Hematopoietic multipotent progenitor cell treated with erythropoietin and hydrocortisone succinate and interleukin-3 and kit ligand, for 4 days (in vitro differentiated cells): ENCODE data around the gene CX3CL1.

ENCODE experiments used
- DNase-seq: peaks from one replicate; pipeline ENCODE4 v3.0.0-alpha.2; 2015

The CX3CL1 gene

GRCh38 chr16:57383276-57384247 is 11.3 kb downstream of the CX3CL1 start:
- DNase-seq, result peak; percentile 56

DNA sequence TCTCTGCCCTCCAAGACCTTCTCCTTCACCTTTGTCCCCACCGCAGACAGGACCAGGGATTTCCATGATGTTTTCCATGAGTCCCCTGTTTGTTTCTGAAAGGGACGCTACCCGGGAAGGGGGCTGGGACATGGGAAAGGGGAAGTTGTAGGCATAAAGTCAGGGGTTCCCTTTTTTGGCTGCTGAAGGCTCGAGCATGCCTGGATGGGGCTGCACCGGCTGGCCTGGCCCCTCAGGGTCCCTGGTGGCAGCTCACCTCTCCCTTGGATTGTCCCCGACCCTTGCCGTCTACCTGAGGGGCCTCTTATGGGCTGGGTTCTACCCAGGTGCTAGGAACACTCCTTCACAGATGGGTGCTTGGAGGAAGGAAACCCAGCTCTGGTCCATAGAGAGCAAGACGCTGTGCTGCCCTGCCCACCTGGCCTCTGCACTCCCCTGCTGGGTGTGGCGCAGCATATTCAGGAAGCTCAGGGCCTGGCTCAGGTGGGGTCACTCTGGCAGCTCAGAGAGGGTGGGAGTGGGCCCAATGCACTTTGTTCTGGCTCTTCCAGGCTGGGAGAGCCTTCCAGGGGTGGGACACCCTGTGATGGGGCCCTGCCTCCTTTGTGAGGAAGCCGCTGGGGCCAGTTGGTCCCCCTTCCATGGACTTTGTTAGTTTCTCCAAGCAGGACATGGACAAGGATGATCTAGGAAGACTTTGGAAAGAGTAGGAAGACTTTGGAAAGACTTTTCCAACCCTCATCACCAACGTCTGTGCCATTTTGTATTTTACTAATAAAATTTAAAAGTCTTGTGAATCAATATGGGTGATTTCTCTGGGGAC is 12.2 kb downstream of the CX3CL1 start:
- DNase-seq, result peak; percentile 49

- no peak for DNase-seq
These were observed 12.8 kb downstream of the CX3CL1 start for GRCh38 chr16:57385083-57385482.

DNA sequence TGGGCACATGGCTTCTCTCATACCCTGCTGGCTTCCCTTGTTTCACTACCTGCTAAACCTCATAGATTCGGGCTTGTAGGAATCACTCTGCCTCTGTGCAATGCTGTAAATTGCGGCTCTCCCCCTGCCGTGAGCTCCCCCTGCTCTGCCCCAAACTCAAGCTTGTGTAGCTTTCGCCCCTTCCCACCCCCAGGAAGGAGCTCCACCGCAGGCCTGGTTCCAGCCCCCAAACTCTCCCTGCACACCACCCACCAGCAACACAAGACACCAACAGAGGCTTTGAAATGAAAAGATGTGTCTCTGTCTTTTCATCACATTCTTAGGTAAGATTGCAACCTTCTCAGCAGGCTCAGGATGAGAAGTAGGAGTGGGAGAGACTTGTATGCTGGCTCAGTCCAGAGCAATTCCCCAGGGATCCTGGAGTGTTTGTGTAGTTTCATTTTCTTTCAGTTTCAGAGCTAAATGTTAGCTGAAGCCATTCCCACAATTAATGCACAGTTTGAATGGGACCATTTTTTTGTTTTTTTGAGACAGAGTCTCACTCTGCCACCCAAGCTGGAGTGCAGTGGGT is 14.2 kb downstream of the CX3CL1 start:
- no peak for DNase-seq

- DNase-seq, result no peak
These were observed 15.5 kb downstream of the CX3CL1 start for GRCh38 chr16:57387598-57388354.

DNA sequence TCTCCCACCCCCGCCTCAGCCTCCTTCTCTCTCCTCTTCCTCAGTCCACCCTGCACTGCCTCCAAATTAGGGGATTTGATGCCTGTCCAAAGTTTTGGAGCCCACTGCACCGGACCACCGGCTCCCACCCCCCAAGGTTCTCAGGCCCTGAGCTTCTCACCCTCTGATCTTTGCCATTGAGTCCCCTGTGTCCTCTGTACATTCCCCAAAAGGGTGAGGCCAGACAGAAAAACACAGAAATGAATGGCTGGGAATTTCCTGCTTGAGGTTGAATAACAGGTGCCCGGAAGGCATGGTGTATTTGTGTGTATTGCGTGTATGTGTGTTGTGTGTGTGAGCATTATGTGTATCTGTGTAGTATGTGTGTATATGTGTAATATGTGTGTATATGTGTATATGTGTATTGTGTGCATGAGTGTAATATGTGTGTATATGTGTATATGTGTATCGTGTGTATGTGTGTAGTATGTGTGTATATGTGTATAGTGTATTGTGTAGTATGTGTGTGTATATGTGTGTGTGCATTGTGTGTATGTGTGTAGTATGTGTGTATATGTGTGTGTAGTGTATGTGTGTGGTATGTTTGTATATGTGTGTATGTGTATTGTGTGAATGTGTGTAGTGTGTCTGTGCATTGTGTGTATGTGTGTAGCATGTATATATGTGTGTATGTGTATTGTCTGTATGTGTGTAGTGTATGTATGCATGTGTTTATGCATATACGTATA is 16.2 kb downstream of the CX3CL1 start:
- DNase-seq, result no peak

DNA sequence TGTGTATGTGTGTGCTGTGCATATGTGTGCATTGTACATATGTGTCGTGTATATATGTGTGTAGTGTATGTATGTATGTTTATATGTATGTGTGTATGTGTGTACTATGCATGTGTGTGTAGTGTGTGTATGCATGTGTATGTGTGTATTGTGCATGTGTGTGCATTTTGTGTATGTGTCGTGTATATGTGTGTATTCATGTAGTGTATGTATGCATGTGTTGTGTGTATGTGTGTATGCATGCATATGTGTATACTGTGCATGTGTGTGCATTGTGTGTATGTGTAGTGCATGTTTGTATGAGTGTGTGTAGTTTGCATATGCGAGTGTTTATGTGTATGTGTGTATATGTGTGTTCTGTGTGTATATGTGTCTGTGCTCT is 16.8 kb downstream of the CX3CL1 start:
- DNase-seq, result no peak

- DNase-seq, result no peak
These were observed 18.5 kb downstream of the CX3CL1 start for GRCh38 chr16:57390636-57391295.

- DNase-seq, result no peak
These were observed 19.0 kb downstream of the CX3CL1 start for GRCh38 chr16:57391300-57391699.

DNA sequence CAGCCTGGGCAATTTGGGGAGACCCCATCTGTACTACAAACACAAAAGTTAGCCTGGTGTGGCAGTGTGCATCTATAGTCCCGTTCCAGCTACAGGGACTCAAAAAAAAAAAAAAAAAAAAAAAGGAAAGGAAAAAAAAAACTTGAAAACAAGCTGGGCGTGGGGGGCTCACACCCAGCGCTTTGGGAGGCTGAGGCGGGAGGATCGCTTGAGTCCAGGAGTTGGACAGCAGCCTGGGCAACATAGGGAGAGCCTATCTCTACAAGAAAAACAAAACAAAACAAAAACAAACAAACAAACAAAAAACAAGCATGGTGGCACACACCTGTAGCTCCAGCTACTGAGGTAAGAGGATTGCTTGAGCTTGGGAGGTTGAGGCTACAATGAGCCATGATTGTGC is 19.4 kb downstream of the CX3CL1 start:
- no peak for DNase-seq

DNA sequence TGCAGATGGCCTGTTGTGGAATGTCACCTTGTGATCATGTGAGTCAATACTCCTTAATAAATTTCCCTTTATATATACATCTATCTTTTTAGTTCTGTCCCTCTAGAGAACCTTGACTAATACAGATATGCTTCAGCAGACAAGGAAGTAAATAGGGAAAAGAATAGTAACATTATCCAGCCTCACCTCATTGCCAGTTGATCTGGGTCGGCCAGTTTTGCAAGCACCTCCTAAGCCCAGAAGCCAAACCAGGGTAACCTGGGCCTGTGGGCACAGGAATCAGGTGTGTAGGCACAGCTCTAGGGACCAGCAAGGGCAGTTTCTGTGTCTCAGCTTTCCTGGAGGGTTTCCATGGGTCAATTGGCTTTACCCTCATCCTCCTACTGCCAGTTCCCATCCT is 20.4 kb downstream of the CX3CL1 start:
- no peak for DNase-seq

DNA sequence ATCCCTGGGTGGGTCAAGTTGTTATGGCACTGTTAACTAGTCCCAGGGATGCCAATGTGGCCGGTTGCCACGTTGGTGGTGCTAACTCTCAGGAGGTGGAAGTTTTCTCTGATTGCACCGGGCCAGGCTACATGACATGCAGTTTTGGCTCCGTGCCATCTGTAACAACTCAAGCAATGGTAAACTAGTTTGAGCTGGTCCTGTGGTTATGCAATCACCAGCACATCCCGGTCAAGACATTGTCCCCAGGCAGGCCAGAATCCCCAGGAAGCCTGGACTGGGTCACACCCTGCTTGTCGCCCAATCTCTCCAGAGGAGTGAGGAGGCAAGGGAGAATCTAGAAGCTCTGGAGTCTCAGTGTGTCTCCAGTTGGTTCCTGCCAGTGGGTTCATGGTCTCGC is 22.2 kb downstream of the CX3CL1 start:
- DNase-seq, result no peak

DNA sequence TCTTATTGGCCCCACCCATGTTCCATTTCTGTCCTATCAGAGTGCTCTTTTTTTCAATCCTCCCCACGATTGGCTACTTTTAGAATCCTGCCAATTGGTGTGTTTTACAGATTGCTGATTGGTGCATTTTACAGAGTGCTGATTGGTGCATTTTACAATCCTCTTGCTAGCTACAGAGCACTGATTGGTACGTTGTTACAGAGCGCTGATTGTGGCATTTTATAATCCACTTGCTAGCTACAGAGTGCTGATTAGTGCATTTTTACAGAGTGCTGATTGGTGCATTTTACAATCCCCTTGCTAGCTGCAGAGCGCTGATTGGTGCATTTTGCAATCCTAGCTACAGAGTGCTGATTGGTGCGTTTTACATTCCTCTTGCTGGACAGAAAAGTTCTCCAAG is 22.7 kb downstream of the CX3CL1 start:
- no peak for DNase-seq

- DNase-seq, result no peak
These were observed 24.5 kb downstream of the CX3CL1 start for GRCh38 chr16:57396786-57397185.

GRCh38 chr16:57397493-57397892 is 25.2 kb downstream of the CX3CL1 start:
- DNase-seq, result peak; percentile 30

DNA sequence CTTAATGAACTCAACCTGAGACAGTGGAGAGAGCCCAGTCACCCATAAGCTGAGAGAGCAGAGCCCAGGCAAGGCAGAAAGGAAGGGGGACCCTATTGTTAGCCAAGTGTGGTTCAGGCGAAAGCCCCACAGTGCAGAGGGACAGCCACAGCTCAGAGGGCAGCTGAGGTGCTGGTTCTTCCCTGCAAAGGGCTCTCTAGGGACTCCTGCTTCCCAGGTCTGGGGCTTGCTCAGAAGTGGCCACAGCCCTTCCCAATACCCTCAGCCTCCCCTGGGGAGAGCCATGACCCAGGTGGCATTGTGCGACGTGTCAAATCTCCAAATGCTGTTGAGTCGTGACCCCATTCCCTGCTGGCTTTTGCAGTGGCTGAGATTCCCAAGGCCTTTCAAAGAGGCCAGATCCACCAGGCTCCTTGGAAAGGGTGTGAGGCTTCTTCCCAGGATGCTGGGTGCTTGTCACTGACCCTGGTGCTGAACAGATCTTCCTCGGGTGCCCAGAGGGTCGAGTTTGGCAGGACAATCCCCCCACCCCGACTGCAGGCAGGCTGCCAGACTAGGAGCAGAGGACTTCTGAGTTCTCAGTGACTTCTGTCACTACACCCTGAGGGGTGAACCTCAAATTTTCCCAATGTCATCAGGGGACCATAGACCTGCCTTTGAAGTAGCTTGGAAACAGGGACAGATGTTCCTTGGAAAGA is 29.8 kb downstream of the CX3CL1 start:
- no peak for DNase-seq

DNA sequence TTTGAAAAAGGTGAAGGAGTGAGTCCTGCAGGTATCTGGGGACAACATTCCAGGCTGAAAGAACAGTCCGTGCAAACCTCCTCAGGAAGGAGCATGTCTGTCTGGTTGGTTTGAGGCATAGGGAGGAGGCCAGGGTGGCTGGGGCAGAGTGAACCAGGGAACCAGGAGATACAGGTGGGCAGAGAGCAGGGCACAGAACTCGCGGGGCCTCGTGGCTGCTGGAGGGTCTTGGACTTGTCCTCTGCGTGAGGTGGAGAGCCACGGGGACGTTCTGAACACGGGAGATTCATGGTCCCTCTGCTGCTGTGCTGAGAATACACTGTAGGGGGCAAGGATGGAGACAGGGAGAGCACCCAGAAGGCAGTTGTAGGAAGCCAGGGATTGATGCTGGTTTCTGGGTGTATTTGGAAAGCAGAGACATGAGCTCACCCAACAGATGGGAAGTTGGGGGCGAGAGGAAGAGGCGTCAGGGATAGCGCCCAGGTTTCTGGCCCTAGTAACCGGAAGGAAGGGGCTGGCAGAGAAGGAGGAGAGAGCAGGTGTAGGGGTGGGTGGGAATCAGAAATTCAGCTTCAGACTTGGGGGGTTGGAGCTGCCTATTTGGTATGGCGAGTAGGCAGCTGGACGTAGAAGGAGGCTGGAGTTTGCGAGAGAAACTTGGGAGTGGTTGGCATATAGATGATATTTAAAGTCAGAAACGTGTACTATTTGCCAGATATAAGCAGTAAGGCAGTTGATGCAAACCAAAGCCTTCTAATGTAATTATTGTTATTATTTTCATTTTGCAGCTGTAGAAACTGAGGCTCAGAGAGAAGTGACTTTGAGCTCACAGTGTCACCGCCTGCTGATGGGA is 31.9 kb downstream of the CX3CL1 start, which contains the start of gene CCL17:
Gene CCL17 (plus strand): TSS at position 803 of the 853 bp plus-strand sequence. CDS start 9,166 bp downstream, outside the sequence.
- no peak for DNase-seq

DNA sequence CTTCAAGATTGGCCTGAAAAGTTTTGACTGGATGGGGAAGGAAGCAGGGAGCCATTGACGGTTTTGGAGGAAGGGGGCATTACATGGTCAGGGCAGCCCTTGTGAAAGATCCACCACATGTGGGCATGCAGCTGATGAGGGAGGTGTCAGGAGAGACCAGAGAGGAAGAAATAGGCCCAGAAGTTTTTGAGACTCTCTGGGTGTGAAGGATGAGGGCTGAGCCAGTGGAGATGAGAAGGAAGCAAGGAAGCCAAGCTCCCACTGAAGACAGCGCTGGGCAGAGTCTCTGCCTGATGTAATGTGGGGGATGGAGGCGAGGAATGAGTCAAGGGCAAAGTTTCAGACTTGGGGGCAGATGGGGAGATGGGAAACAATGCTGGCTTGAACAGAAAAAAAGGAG is 32.8 kb downstream of the CX3CL1 start:
- no peak for DNase-seq

DNA sequence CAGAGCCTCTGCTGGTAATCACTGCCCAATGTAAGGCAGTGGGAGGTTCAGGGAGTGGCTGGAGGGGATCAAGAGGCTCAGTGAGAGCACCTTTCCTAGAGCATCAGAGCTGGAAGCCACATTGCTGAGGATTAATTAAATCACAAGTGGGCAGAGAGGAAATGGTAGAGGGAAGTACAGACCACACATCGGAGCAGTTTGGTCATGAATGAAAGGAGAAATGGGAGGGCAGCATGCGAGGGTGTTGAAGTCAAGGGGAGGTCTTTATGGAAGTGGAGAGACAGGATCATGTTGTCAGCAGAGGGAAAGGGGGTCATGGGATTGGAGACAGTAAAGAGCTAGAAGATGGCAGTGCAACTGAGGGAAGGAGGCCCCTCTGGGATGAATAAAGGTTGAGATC is 34.6 kb downstream of the CX3CL1 start:
- no peak for DNase-seq
